NCI-H82 treated with DMSO at 0.1 percent for 48 hours (cell line): ENCODE measurements around the gene PEX7.
"Not testable (repeated sequence)": the region's sequence is repeated elsewhere in the genome, so short reads cannot be mapped to it uniquely, and the experiment has no call there.

Source experiments
- DNase-seq: peaks from one replicate; lab custom pipeline; 2025; ENCODE audit not compliant: unreplicated experiment; lab: John Stamatoyannopoulos, UW

PEX7 gene

GRCh38 chr6:136893187-136893586, 70.8 kb downstream of the PEX7 start:
- no peak for DNase-seq

GRCh38 chr6:136895901-136896300, 73.5 kb downstream of the PEX7 start:
- no peak for DNase-seq

GRCh38 chr6:136897071-136897470, 74.7 kb downstream of the PEX7 start:
- no peak for DNase-seq

- no peak for DNase-seq
These were observed 78.9 kb downstream of the PEX7 start for GRCh38 chr6:136901212-136901784.

- not testable (repeated sequence) for DNase-seq
These were observed 82.1 kb downstream of the PEX7 start for GRCh38 chr6:136904477-136904876.

GRCh38 chr6:136914947-136915346, 92.6 kb downstream of the PEX7 start:
- DNase-seq: no peak

GRCh38 chr6:136918706-136919105, 96.3 kb downstream of the PEX7 start:
- no peak for DNase-seq

GRCh38 chr6:136920216-136920615, 97.8 kb downstream of the PEX7 start:
- DNase-seq: no peak

- no peak for DNase-seq
These were observed 98.4 kb downstream of the PEX7 start for GRCh38 chr6:136920671-136921380.

- no peak for DNase-seq
These were observed 99.1 kb downstream of the PEX7 start for GRCh38 chr6:136921381-136921935.

- no peak for DNase-seq
These were observed 99.7 kb downstream of the PEX7 start, which contains the start of gene SLC35D3 for GRCh38 chr6:136921936-136922684. Gene SLC35D3 (plus strand): TSS chr6:136922301. CDS start chr6:136922429, 128 bp downstream.

- DNase-seq: no peak
These were observed 100.3 kb downstream of the PEX7 start for GRCh38 chr6:136922685-136923006.

GRCh38 chr6:136923116-136923953, 100.9 kb downstream of the PEX7 start:
- no peak for DNase-seq

GRCh38 chr6:136923954-136924673, 101.7 kb downstream of the PEX7 start:
- no peak for DNase-seq

- DNase-seq: no peak
These were observed 104.0 kb downstream of the PEX7 start for GRCh38 chr6:136926383-136926782.

- no peak for DNase-seq
These were observed 104.9 kb downstream of the PEX7 start for GRCh38 chr6:136927292-136927691.

- DNase-seq: no peak
These were observed 108.1 kb downstream of the PEX7 start for GRCh38 chr6:136930528-136930927.

- no peak for DNase-seq
These were observed 110.2 kb downstream of the PEX7 start for GRCh38 chr6:136932599-136932998.

GRCh38 chr6:136945072-136945471, 122.7 kb downstream of the PEX7 start:
- DNase-seq: no peak

- DNase-seq: no peak
These were observed 123.3 kb downstream of the PEX7 start for GRCh38 chr6:136945711-136946121.
